Measurements from ENCODE around the gene MAPT.
A peak's percentile ranks its signal among the peaks of the same experiment; 100 is the strongest.

MAPT gene

GRCh38 chr17:46027048-46027975 is 133.0 kb downstream of the MAPT start:
- Mint-ChIP-seq H3K4me1 (peaks cover 35% of the 10 kb centered on the region), H3K4me3 (no peak overlapping the region), H3K9me3 (no peaks in the 10 kb centered on the region), H3K36me3 (ENCODE audit: low read depth) (peaks cover 55% of the 10 kb centered on the region), H3K27me3 (ENCODE audit: low read depth, poor library complexity) (peaks cover 5% of the 10 kb centered on the region), H3K27ac (peak overlapping the region; percentile 88)
- no peak for DNase-seq
- no peak for TF ChIP-seq CTCF (IDR thresholded peaks at IDR 0.05)

- TF ChIP-seq CTCF (IDR thresholded peaks at IDR 0.05) = no peak
- Mint-ChIP-seq H3K27me3 (ENCODE audit: low read depth, poor library complexity) (peaks cover 2% of the 10 kb centered on the region), H3K4me1 (peaks cover 35% of the 10 kb centered on the region), H3K36me3 (ENCODE audit: low read depth) (peaks cover 55% of the 10 kb centered on the region), H3K27ac (peak overlapping the region; percentile 40), H3K9me3 (no peaks in the 10 kb centered on the region), H3K4me3 (no peak overlapping the region)
- DNase-seq = no peak
Measured at GRCh38 chr17:46027976-46028325, 133.6 kb downstream of the MAPT start.

GRCh38 chr17:46028374-46028773 is 134.0 kb downstream of the MAPT start:
- H3K4me3 Mint-ChIP-seq = no peak overlapping the region
- peaks cover 35% of the 10 kb centered on the region for H3K4me1 Mint-ChIP-seq
- DNase-seq = no peak
- peaks cover 55% of the 10 kb centered on the region for H3K36me3 Mint-ChIP-seq (ENCODE audit: low read depth)
- no peaks in the 10 kb centered on the region for H3K9me3 Mint-ChIP-seq
- TF ChIP-seq CTCF (IDR thresholded peaks at IDR 0.05) = no peak
- no peaks in the 10 kb centered on the region for H3K27me3 Mint-ChIP-seq (ENCODE audit: low read depth, poor library complexity)
- H3K27ac Mint-ChIP-seq = peak overlapping the region; percentile 40

- Mint-ChIP-seq H3K4me1 (peaks cover 31% of the 10 kb centered on the region), H3K36me3 (ENCODE audit: low read depth) (peaks cover 57% of the 10 kb centered on the region), H3K4me3 (no peak overlapping the region), H3K27ac (peak overlapping the region; percentile 48), H3K9me3 (no peaks in the 10 kb centered on the region), H3K27me3 (ENCODE audit: low read depth, poor library complexity) (no peaks in the 10 kb centered on the region)
- TF ChIP-seq CTCF (IDR thresholded peaks at IDR 0.05) = no peak
- no peak for DNase-seq
Measured at GRCh38 chr17:46028981-46029565, 134.7 kb downstream of the MAPT start.

- TF ChIP-seq CTCF (IDR thresholded peaks at IDR 0.05) = no peak
- H3K36me3 Mint-ChIP-seq (ENCODE audit: low read depth) = peaks cover 61% of the 10 kb centered on the region
- no peak overlapping the region for H3K4me3 Mint-ChIP-seq
- DNase-seq = no peak
- H3K4me1 Mint-ChIP-seq = peaks cover 25% of the 10 kb centered on the region
- peak overlapping the region; percentile 31 for H3K27ac Mint-ChIP-seq
- H3K27me3 Mint-ChIP-seq (ENCODE audit: low read depth, poor library complexity) = no peaks in the 10 kb centered on the region
- no peaks in the 10 kb centered on the region for H3K9me3 Mint-ChIP-seq
Measured at GRCh38 chr17:46029627-46030026, 135.3 kb downstream of the MAPT start.
